Aorta (tissue), 5 donors: ENCODE measurements around the gene PDIK1L. TPM values are rescaled to one million over a fixed set of nuclear protein-coding genes. Genes with fewer than 3 reads are reported as not detected.
A peak's percentile ranks its signal among the peaks of the same experiment; 100 is the strongest.

ENCODE experiments used
- ATAC-seq: fragments of 200-7000 bp; cut with Tn5 transposase; one replicate; pipeline ENCODE4 v1.9.1; 2022; ENCODE audit warnings: moderate library complexity; ENCODE audit not compliant: low FRiP score
- DNase-seq, 2 donors: peaks; one replicate each; pipeline ENCODE4 v3.0.0-alpha.2; 2020
- H3K27ac ChIP-seq, 2 donors: one replicate each; pipeline ENCODE4 v1.5.1; 2013; ENCODE audit warnings: low read length in 2 of 2, mild to moderate bottlenecking in 2 of 2, moderate library complexity in 2 of 2, control low read depth in 1 of 2, inconsistent platforms in 1 of 2, low read depth in 1 of 2
- H3K27me3 ChIP-seq, 2 donors: one replicate each; pipeline ENCODE4 v1.6.1; 2013; ENCODE audit warnings: control low read depth in 1 of 2, low read length in 1 of 2, mild to moderate bottlenecking in 1 of 2, moderate library complexity in 1 of 2; ENCODE audit not compliant: insufficient read depth in 2 of 2, control insufficient read depth in 1 of 2
- H3K36me3 ChIP-seq, 2 donors: one replicate each; pipeline ENCODE4 v1.6.1; 2013; ENCODE audit warnings: control low read depth in 1 of 2, low read length in 1 of 2, mild to moderate bottlenecking in 1 of 2; ENCODE audit not compliant: insufficient read depth in 2 of 2, control insufficient read depth in 1 of 2
- H3K4me1 ChIP-seq, 2 donors: one replicate each; pipeline ENCODE4 v1.6.1; 2013; ENCODE audit warnings: low read length in 2 of 2, control low read depth in 1 of 2, mild to moderate bottlenecking in 1 of 2, moderate library complexity in 1 of 2; ENCODE audit not compliant: insufficient read depth in 2 of 2, control insufficient read depth in 1 of 2
- H3K4me3 ChIP-seq, 2 donors: one replicate each; pipeline ENCODE4 v1.5.1; 2013; ENCODE audit warnings: low read length in 2 of 2, control low read depth in 1 of 2, mild to moderate bottlenecking in 1 of 2
- H3K9me3 ChIP-seq: one replicate; pipeline ENCODE4 v1.6.1; 2013; ENCODE audit warnings: mild to moderate bottlenecking, low read length; ENCODE audit not compliant: control insufficient read depth
- WGBS, 2 donors: extraction: QIAGEN DNeasy Blood & Tissue Kit; methylation state at CpG; one replicate each; pipeline ENCODE4 v1.1.7; 2013; 5-methylcytosine and 5-hydroxymethylcytosine counted together
- intact Hi-C, 2 donors: fragments of 100-400 bp; cut with DNase I; formaldehyde crosslinking; loops; one replicate each; pipeline versions ENCODE4 v1.14.2 to v1.15.0; 2022
- polyA plus RNA-seq, 2 donors: library from polyadenylated mRNA; stranded (reverse); fragments of 200-250 nt; gene quantifications; one replicate each; pipeline ENCODE4 v1.2.3, GENCODE V29; 2013
- total RNA-seq, 2 donors: library from RNA; stranded (reverse); fragmentation: NEBNext Ultra II Directional; extraction: Animal tissue kit (Norgen Biotek cat#: 25700); gene quantifications; one replicate each; pipeline ENCODE4 v1.2.1, GENCODE V29; 2021
- donor health status: healthy with polysubstance abuse.
- donor health status: Bipolar disorder and iron deficiency.
- donor health status: DM: no; HTN: no; CAD: no.
- donor health status: DM: no; HTN: no; CAD: no.
- donor health status: DM: yes; HTN: yes; CAD: no.

Gene PDIK1L
- total and polyA plus RNA-seq, 4 donors, result 2.0 to 7.5 (median 5.1) TPM

DNA sequence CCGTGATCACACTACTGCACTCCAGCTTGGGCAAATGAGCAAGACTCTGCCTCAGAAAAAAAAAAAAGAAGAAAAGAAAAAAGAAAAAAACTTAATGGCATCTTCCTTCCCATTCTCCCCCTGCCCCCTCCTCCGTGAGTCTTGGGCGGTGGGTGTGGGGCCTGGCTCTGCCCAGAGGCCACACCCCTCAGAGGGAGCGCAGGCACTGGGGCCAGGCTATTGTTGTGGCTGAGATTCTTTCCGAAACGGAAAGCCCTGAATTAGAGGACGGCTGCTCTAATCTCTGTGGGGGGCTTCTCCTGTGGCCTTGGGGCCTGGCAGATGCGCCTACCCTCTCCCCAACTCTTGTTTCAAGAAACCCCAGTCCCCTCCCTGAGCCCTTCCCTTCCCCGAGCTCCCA lies 43.1 kb downstream of the PDIK1L start:
- Histone ChIP-seq H3K4me3 (no peak overlapping the region), H3K27me3 (no peaks in the 10 kb centered on the region), H3K36me3 (no peaks in the 10 kb centered on the region), H3K27ac (no peak overlapping the region), H3K4me1 (no peaks in the 10 kb centered on the region), H3K9me3 (no peaks in the 10 kb centered on the region)
- no peak for ATAC-seq
- intact Hi-C loops, result no loop called here
- 55 to 66% methylated on average over 9 of the region's 9 CpGs for WGBS, 2 donors
- DNase-seq, result peak in 1 of 2 donors; percentile 21

DNA sequence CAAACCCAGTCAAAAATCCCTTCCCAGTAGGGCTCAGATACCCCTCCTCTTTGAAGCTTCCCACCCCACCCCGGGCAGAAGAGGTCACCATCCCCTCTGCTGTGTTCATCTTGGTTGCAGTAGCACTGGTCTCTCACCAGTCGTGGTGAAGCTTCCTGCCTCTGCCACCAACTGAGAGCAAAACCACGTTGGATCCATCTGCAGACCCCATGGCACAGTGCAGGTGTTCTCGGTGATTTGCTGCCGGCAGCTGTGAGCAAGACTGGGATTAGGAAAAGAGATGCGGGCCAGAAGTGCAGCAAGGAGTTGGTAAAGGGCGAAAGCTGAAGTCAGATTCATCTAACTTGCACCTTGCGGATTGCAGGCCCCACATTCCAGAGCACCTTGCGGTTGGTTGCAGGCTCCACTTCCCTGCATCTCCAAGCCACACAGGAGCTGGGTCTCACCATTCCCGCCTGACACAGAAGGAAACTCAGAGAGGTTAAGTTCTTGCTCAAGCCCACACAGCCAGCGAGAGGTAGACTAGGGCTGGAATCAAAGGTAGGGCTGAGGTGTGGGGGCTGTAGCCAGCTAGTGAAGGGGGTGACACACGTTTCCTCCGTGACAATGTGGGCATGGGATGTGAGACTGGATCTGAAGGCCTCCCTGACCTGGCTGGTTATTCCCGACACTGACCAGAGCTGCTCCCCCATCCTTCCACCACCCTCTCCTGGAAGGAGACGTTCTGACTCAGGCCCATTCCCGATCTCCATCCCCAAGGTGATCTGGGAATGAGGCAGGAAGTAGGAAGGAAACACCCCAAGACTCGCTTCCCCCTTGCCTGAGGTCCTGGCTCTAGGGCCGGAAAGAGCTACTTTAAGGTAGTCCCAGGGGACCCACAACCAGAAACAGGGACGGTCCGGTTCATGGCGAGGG lies 44.0 kb downstream of the PDIK1L start:
- 73 to 76% methylated on average over 21 of the region's 21 CpGs for WGBS, 2 donors
- Histone ChIP-seq H3K4me3 (no peak overlapping the region), H3K27me3 (no peaks in the 10 kb centered on the region), H3K4me1 (no peaks in the 10 kb centered on the region), H3K27ac (no peak overlapping the region), H3K9me3 (no peaks in the 10 kb centered on the region), H3K36me3 (no peaks in the 10 kb centered on the region)
- ATAC-seq, result peak; percentile 42
- intact Hi-C loops, result no loop called here
- peak in 1 of 2 donors; percentile 34 for DNase-seq

DNA sequence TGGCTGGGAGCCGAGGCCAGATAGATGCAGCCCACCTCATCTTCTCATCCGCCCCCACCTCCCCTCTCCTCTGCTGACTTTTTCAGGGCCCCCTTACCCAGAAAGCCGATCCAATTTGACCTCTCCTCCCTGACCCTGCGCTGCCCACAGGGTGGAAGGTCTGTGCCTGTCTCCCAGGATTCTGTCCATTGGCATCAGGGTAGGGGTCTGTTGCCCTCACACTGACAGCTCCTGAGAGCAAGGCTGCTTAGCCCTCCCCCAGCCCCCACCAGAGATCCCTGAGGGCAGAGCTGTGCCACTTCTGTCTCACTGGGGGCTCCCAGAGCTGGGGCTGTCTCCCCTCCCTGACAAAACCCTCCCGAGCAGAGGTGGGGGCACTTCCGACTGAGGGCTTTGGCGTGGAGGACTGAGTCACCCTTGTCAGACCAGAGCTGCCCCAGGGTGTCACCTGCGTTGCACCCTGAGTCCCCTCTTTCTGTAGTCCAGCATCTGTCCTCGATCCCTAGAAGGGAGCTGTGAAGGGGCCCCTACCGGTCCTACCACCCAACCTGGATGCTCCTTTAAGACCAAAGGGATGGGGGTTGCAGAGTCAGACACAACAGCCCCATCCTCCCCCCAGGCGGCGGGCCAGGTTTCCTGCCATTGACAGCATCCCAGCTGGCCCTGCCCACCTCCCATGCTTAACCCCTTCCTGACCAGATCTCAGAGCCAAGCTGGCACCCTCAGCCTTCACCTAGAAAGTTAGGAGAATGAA lies 44.8 kb downstream of the PDIK1L start:
- no peaks in the 10 kb centered on the region for H3K4me1 ChIP-seq
- H3K9me3 ChIP-seq, result no peaks in the 10 kb centered on the region
- intact Hi-C loops, result no loop called here
- no peak overlapping the region for H3K4me3 ChIP-seq
- 29 to 36% methylated on average over 12 of the region's 12 CpGs for WGBS, 2 donors
- H3K27me3 ChIP-seq, result no peaks in the 10 kb centered on the region
- H3K36me3 ChIP-seq, result no peaks in the 10 kb centered on the region
- ATAC-seq (peak; percentile 4), DNase-seq (peak in 1 of 2 donors; percentile 36)
- H3K27ac ChIP-seq, result no peak overlapping the region

DNA sequence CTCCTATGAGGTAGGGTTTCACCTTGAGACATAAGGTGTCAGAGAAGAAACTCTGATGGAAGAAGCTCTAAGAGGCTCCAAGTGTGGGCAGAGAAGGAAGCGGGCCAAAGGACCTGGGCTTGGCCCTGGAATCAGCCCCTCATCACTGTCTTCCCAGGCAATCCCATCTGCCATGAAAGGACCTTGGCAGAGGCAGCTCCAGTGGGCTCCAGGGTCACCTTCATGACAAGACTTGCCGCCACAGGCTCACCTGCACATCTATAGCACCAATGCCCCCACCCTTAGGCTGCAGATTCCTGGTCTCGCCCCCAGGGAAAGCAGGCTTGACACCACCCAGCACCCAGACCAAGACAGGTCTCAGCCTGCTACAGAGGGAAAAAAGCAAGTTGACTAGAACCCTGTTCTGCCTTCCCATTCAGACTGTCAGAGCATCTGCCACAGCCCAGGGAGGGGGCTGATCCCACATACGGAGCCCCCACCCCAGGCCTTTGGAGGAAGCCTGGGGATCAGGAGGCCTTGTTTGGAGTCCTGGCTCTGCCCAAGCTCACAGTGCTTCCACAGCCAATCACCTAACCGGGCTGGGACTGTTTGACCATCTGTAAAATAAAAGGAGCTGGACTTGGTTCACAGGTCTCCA lies 46.8 kb downstream of the PDIK1L start:
- Histone ChIP-seq H3K9me3 (no peaks in the 10 kb centered on the region), H3K4me3 (no peak overlapping the region), H3K27me3 (no peaks in the 10 kb centered on the region), H3K36me3 (no peaks in the 10 kb centered on the region), H3K27ac (no peak overlapping the region), H3K4me1 (no peaks in the 10 kb centered on the region)
- peak in 1 of 2 donors; percentile 38 for DNase-seq
- intact Hi-C loops, result no loop called here
- 90 to 95% methylated on average over 5 of the region's 5 CpGs for WGBS, 2 donors
- no peak for ATAC-seq

DNA sequence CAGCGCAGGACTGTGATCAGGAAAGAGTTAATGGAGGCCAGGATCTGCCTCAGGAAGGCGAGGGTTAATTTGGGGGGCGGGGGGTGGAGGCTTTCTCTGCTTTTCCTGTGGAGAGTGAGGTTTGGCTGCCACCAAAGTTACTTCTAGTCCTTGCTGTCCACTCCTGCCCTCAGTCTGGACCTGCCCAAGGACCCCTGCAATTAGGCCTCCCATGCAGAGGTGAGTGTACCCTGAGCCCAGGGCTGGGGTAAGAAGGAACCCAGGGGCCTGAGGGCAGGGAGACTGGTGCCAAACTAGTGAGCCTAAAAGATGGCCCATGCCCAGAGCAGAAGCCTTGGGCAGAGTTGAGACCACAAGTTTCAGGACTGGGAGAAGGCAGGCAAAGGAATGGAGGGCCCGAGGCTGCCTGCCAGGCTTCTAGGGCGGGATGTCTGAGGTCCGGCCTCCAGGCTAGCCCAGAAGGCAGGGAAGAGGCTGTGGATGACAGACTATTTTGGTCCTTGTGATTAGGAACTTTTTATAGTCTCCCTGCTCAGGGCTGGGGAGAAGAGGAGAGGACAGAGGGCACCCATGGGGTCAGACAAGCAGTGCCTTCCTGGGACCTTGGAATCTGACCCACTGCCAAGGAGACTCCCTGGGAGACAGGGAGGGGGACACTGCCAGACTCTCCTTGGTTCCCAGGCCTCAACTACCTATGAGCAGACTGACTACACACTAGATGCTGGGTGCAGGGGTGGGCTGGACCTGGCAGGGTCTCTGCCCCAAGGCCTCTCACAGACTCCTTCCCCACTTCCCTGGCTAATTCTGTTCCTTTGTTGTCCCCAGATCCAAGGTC lies 47.5 kb downstream of the PDIK1L start, which contains the start of gene FAM110D:
TSS of gene FAM110D (plus strand) at position 172 of the 835 bp plus-strand sequence. CDS start 2,213 bp downstream, outside the sequence.
- ATAC-seq, result no peak
- no peaks in the 10 kb centered on the region for H3K4me1 ChIP-seq
- peak in 1 of 2 donors; percentile 17 for DNase-seq
- H3K9me3 ChIP-seq, result no peaks in the 10 kb centered on the region
- intact Hi-C loops, result no loop called here
- H3K36me3 ChIP-seq, result no peaks in the 10 kb centered on the region
- 54 to 55% methylated on average over 6 of the region's 6 CpGs for WGBS, 2 donors
- no peak within 1 kb of the TSS for H3K4me3 ChIP-seq
- H3K27me3 ChIP-seq, result no peaks in the 10 kb centered on the region
- no peak within 1 kb of the TSS for H3K27ac ChIP-seq

DNA sequence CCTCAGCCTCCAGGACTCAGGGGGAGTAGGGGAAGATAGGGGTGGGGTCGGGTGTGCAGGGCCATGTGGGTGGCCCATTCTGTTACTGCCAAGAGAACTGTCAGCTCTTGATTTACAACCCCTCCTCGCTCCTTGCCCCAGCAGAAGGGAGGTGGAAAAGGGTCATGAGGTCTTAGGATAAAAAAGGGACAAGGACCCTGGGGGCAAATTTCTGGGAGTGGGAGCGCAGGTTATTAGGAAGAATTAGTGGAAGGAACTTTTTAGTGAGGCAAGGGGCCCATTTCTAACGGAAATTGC lies 48.1 kb downstream of the PDIK1L start:
- DNase-seq, result no peak
- H3K9me3 ChIP-seq, result no peaks in the 10 kb centered on the region
- no peak overlapping the region for H3K27ac ChIP-seq
- no peak for ATAC-seq
- intact Hi-C loops, result loop anchor here (5.0 kb wide), 2 partner anchors 52 to 122 kb away; no protein-coding TSS in a partner anchor
- H3K4me1 ChIP-seq, result no peaks in the 10 kb centered on the region
- WGBS, 2 donors, result 83 to 87% methylated on average over 4 of the region's 4 CpGs
- no peak overlapping the region for H3K4me3 ChIP-seq
- H3K27me3 ChIP-seq, result no peaks in the 10 kb centered on the region
- H3K36me3 ChIP-seq, result no peaks in the 10 kb centered on the region

DNA sequence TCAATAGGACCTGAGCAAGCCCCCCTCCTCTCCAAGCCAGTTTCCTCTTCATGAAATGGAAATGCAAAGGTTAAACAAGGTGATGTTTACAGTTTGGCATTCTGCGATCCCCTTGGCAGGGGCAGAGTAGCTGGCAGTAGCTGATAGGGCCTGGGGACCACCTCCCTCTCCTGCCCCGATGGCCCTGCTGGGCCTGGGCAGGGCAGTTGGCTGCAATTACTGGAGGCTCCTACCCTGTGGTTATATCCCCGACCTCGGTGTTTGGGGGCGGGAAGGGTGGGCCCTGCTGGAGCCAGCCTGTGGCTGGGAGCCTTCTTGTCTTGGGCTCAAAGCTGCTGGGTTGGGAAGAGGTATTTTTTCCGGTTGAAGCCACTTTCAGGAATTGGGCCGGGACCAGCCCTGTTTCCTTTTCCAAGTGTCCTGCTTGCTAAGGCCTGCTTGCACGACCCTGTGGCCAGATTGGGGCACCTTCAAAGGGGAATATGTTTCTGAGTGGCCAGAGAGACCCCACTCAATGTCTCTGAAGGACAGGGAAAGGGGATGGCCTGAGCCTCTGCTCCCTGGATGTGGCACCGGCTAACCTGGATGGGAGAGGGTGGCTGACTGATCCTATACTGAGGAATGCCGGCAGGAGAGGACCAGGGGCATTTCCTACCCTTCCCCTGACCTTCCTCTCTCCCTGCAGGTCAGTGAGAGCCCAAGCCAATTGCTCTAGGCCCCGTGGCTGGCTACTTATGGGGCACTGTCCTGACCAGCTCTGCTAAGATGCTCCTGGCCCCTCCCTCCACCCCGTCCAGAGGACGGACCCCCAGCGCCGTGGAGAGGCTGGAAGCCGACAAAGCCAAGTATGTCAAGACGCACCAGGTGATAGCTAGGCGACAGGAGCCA lies 49.1 kb downstream of the PDIK1L start:
- DNase-seq (peak; percentile 34 to 62), ATAC-seq (no peak)
- WGBS, 2 donors, result 60 to 61% methylated on average over 18 of the region's 18 CpGs
- intact Hi-C loops, result loop anchor here (5.0 kb wide), 2 partner anchors 53 to 123 kb away; no protein-coding TSS in a partner anchor
- H3K9me3 ChIP-seq, result no peaks in the 10 kb centered on the region
- peak overlapping the region in 1 of 2 donors; percentile 49 for H3K4me3 ChIP-seq
- no peaks in the 10 kb centered on the region for H3K4me1 ChIP-seq
- no peaks in the 10 kb centered on the region for H3K27me3 ChIP-seq
- H3K27ac ChIP-seq, result no peak overlapping the region
- no peaks in the 10 kb centered on the region for H3K36me3 ChIP-seq
